Choroid plexus epithelial cell (primary cell): ENCODE data around the gene SLC4A4.

Source experiments
- DNase-seq: peaks from one replicate; pipeline ENCODE4 v3.0.0-alpha.2; 2010; ENCODE audit warnings: low read depth
- H3K4me3 ChIP-seq: 2 replicates; pipeline ENCODE4 v1.5.1; 2011; ENCODE audit warnings: low read depth, mild to moderate bottlenecking, control low read depth, low read length, moderate library complexity
- CTCF ChIP-seq: conservative IDR thresholded peaks from 2 replicates; pipeline ENCODE4 v1.5.1; 2011; ENCODE audit warnings: low read depth, mild to moderate bottlenecking, control low read depth, inconsistent platforms, low read length, moderate library complexity

Gene SLC4A4

GRCh38 chr4:71445811-71446210 is 107.0 kb downstream of the SLC4A4 start:
- no peak overlapping the region for H3K4me3 ChIP-seq
- no peak for DNase-seq
- no peak for TF ChIP-seq CTCF

GRCh38 chr4:71446479-71447081 is 107.8 kb downstream of the SLC4A4 start:
- no peak for TF ChIP-seq CTCF
- no peak overlapping the region for H3K4me3 ChIP-seq

GRCh38 chr4:71449040-71449439 is 110.2 kb downstream of the SLC4A4 start:
- H3K4me3 ChIP-seq = no peak overlapping the region
- no peak for TF ChIP-seq CTCF
- no peak for DNase-seq

More at GRCh38 chr4:71446479-71447081, 107.8 kb downstream of the SLC4A4 start:
- no peak for DNase-seq

- TF ChIP-seq CTCF = no peak
- no peak for DNase-seq
- no peak overlapping the region for H3K4me3 ChIP-seq
These were observed 111.1 kb downstream of the SLC4A4 start for GRCh38 chr4:71449878-71450277.

GRCh38 chr4:71453531-71453930 is 114.7 kb downstream of the SLC4A4 start:
- DNase-seq = no peak
- no peak for TF ChIP-seq CTCF
- no peak overlapping the region for H3K4me3 ChIP-seq

GRCh38 chr4:71456841-71457240 is 118.0 kb downstream of the SLC4A4 start:
- DNase-seq = peak; percentile 36
- TF ChIP-seq CTCF = no peak
- no peak overlapping the region for H3K4me3 ChIP-seq

- H3K4me3 ChIP-seq = no peak overlapping the region
- TF ChIP-seq CTCF = no peak
- DNase-seq = peak; percentile 1
These were observed 121.6 kb downstream of the SLC4A4 start for GRCh38 chr4:71460371-71460770.
